ENCODE measurements around the gene AASS. TPM values are rescaled to one million over a fixed set of nuclear protein-coding genes. Genes with fewer than 3 reads are reported as not detected.

AASS gene
- total and polyA plus RNA-seq, 2 donors (not counting 3 experiments of a cell fraction or from before 2014, with no cell fraction given) = 11.1 to 27.8 TPM

- dilution Hi-C loops (cut with MboI; ENCODE audit: extremely low pct_ligation_motif_present, low sequenced_read_pairs) (no loop called here), intact Hi-C loops (cut with micrococcal nuclease) (no loop called here)
- ChIA-PET CTCF (no interaction called here), POLR2A (no interaction called here)
- Histone ChIP-seq H3K9ac (replicated peaks; ENCODE audit: extremely low read depth, insufficient read depth, low read length) (no peak overlapping the region), H2AFZ (ENCODE audit: low read depth, low read length) (no peak overlapping the region), H3K36me3 (ENCODE audit: control insufficient read depth in 2 of 2, extremely low read depth in 1 of 2, insufficient read depth in 2 of 2, low read length in 2 of 2) (no peaks in the 10 kb centered on the region), H3K9me3 (replicated peaks; ENCODE audit: control insufficient read depth, insufficient read depth, low read length) (no peaks in the 10 kb centered on the region), H3K79me2 (ENCODE audit: control insufficient read depth, insufficient read depth, low read length) (no peaks in the 10 kb centered on the region), H3K9me1 (replicated peaks; ENCODE audit: control insufficient read depth, extremely low read depth, insufficient read depth, low read length) (no peaks in the 10 kb centered on the region), H3K4me3 (replicated peaks in 1 of 3; ENCODE audit: insufficient read depth in 1 of 3, low read depth in 1 of 3, low read length in 3 of 3) (no peak overlapping the region), H3K27me3 (ENCODE audit: control insufficient read depth in 2 of 2, insufficient read depth in 2 of 2, low read length in 2 of 2) (no peaks in the 10 kb centered on the region), H4K20me1 (replicated peaks; ENCODE audit: control insufficient read depth, extremely low read depth, insufficient read depth, low read length) (no peaks in the 10 kb centered on the region), H3K27ac (ENCODE audit: insufficient read depth, low read depth, low read length) (no peak overlapping the region), H3K4me2 (ENCODE audit: insufficient read depth, low read length) (no peak overlapping the region), H3K4me1 (ENCODE audit: control insufficient read depth, extremely low read depth, insufficient read depth, low read length) (peaks cover 5% of the 10 kb centered on the region)
- no peak for FAIRE-seq
- DNase-seq (ENCODE audit: low read depth, low spot score) = no peak
- BruUV-seq (replicated peaks) = no TSS peak
- TF ChIP-seq MYC (IDR thresholded peaks at IDR 0.05; ENCODE audit: low read depth, low read length) (no peak), POLR2A (IDR thresholded peaks at IDR 0.05; ENCODE audit: low read depth, low read length) (no peak), GATA2 (IDR thresholded peaks at IDR 0.05; ENCODE audit: insufficient read depth, insufficient read length, low read depth, low read length) (no peak), FOS (IDR thresholded peaks at IDR 0.05; ENCODE audit: borderline replicate concordance, insufficient read depth, low read length) (no peak), MAX (IDR thresholded peaks at IDR 0.05; ENCODE audit: insufficient read depth, insufficient read length) (no peak), JUN (IDR thresholded peaks at IDR 0.05; ENCODE audit: borderline replicate concordance, insufficient read depth, insufficient read length, low read depth) (no peak), POLR2AphosphoS5 (IDR thresholded peaks at IDR 0.05; ENCODE audit: insufficient read depth, low read depth, low read length) (no peak), CTCF (IDR thresholded peaks at IDR 0.05; ENCODE audit: extremely low read depth in 1 of 2, insufficient read depth in 1 of 2, low read depth in 1 of 2, low read length in 2 of 2) (no peak), EZH2 (IDR thresholded peaks at IDR 0.05; ENCODE audit: borderline replicate concordance, low read depth, low read length, severe bottlenecking) (no peak)
Observed at GRCh38 chr7:122148878-122149277, 4.8 kb upstream of the AASS start.

All from endothelial cell of umbilical vein (primary cell).